GM19238 (cell line): Measurements from ENCODE around the gene TBC1D16.
"Not testable (repeated sequence)": the region's sequence is repeated elsewhere in the genome, so short reads cannot be mapped to it uniquely, and the experiment has no call there.

ENCODE experiments used
- DNase-seq: peaks from one replicate; pipeline ENCODE4 v3.0.0; 2011; ENCODE audit warnings: low spot score; ENCODE audit not compliant: insufficient read length

The TBC1D16 gene

DNA sequence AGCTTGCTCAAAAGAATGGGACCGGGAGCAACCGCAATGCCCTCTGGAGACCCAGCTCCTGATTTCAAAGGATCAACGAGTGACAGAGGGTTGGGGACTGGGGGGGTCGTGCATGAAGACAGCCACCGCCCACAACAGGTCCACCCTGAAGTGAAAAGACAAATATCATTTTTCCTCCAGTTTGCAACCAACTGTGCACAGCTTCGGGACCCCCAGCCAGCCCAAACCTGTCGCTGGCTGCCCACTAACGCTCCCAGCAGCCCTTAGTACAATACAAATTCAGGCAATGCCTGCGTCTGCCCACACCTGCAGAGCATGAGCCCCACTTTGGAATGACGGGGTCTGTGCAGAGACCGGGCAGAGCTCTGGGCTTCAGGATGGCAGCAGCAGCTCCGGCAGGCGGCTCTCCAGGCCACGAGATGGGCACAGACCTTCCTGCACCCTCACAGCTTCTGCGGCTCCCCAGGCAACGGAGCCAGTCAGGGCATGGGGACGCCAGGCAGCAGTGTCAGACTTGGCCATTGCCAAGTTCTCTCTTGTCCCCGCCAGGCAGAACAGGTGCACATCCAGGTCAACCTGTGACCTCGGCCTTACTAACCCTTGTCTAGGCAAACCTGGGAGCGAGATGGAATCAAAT, 60.1 kb downstream of the TBC1D16 start:
- DNase-seq = no peak

DNA sequence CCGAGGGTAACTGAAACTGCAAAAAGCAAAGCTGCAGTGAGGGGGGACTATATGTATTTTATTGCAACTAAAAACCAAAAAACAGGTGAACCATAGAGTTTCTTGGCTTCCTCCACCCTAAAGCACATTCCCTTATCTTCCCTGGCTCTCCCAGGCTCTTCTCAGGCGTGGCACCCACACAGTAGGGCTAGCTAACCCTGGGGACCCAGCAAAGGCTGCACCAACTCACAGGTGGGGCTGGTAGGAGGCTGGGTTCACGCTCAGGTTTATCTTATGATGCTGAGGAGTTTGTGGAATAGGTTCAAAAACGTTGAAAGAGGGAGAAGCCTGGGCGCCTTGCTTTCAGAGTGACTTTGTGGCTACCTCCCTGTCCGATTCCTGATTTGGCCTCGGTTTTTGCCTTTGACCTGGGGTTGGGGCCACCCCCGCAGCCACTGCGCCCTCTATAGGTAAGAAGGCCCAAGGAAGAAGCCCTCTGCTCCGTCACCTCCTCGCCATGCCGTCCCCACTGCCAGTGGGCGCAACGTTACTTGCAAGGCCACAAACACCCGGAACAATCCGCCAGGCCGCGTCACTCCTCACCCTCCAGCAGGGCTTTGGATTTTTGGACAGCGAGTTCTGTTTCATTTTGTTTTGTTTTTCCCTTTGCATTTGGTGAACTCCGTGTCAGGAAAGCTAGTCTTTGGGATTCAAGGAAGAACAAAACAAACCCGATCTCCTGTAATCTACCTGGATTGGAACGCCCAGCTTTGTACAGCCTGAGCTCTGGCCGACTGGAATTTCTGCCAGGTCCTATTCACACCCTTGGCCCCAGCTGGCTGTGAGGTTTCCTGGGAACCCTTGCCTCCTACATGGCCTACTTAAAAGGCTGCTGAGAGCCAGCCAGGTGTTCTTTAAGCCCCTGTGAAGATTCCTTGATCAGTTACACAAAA, 60.8 kb downstream of the TBC1D16 start:
- no peak for DNase-seq

DNA sequence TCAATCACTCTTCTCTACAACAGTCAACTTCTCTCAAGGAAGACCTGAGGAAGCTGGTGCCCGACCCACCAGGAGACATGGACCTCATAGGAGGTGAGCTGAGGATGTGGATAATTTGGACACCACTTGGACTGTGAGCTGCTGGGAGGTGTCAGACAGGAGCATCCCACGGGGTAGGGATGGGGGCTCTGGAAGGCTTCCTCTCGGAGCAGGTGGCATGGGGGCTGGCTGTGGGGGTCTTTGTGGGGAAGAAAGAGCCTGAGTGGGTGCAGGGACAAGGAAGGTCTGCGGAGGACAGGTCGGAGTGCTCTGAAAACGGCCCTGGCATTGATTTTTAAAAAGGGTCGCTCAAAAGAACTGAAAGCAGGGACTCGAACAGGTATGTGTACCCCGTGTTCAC, 64.0 kb downstream of the TBC1D16 start:
- no peak for DNase-seq

DNA sequence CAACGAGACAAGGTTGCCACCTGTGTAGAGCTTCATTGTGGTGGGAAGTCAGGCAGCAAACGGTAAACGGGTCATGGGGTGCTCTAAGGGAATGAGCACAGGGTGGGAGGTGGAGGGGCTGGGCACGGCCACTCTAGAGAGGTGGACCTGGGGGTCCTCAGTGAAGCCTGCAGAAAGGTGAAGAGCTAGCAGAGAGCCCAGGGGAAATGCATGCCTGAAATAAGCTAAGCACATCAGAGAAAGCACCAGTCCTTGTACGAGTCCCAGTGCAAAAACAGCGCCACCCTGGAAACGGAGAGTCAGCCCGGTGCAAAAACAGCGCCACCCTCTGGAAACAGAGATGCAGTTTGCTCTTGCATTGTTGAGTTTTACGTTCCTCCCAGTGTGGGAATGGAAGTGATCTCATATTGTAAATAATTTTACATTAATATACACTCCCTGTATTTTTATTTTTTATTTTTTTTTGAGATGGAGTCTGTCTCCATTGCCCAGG, 65.0 kb downstream of the TBC1D16 start:
- no peak for DNase-seq

DNA sequence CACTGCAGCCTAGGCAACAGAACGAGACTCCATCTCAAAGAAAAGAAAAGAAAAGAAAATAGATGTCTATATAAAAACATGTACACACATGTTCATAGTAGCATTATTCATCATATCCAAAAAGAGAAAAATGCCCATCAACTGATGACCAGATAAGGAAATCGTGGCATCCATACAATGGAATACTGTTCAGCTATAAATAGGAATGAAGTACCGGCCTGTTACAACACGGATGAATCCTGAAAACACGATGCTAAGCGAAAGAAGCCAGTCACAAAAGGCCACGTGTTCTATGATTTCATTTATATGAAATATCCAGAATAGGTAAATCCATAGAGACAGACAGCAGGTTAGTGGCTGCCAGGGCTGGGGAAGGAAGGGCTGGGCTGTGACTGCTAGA, 65.8 kb downstream of the TBC1D16 start:
- no peak for DNase-seq

DNA sequence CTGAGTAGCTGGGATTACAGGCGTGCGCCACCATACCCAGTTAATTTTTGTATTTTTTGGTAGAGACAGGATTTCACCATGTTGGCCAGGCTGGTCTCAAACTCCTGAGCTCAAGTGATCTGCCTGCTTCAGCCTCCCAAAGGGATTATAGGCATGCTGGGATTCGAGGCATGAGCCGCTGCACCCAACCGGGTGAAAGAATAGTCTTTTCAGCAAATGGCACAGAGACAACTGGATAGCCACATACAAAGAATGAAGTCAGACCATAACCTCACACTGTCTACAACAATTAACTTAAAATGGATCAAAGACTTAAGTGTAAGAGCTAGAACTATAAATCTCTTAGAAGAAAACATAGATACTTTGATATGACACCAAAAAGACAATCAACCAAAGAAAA, 67.6 kb downstream of the TBC1D16 start:
- DNase-seq = no peak

DNA sequence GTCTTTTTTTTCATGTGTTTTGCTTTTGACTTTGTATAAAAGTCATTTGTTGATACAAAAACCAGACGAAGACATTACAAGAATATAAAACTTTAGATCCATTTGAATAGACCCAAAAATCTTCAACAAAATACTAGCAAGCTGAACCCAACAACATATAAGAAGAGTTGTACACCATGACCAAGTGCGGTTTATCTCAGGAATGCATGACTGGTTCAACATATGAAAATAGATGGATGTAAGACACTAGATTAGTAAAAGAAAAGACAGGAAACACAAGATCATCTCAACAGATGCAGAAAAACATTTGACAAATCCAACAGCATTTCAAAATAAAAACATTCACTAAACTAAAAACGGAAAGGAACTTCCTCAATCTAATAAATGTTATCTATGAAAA, 69.0 kb downstream of the TBC1D16 start:
- no peak for DNase-seq

DNA sequence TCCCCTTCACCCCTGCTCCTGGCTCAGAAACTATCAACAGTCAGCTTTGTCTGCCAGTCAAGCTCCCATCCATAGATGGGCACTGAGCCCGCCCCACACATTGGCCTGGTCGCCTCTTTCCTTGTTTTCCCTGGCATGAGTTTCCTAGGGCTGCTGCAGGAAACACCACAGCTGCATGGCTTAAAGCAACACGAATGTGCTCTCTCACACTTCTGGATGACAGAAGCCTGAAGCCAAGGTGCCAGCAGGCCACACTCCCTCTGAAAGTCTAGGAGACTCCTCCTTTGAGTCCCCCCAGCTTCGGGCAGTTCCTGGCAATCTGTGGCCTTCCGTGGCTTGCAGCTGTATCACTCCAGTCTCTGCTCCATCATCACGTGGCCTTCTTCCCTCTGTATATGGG, 69.9 kb downstream of the TBC1D16 start:
- no peak for DNase-seq

DNA sequence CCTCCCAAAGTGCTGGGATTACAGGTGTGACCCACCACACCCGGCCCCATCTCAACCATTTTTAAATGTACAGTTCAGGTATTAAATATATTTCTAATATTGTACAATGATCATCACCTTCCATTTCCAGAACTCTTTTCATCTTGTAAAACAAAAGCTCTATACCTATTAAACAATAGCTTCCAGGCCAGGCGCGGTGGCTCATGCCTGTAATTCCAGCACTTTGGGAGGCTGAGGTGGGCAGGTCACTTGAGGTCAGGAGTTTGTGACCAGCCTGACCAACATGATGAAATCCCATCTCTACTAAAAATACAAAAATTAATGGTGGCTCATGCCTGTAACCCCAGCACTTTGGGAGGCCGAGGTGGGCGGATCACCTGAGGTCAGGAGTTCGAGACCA, 73.2 kb downstream of the TBC1D16 start:
- not testable (repeated sequence) for DNase-seq

DNA sequence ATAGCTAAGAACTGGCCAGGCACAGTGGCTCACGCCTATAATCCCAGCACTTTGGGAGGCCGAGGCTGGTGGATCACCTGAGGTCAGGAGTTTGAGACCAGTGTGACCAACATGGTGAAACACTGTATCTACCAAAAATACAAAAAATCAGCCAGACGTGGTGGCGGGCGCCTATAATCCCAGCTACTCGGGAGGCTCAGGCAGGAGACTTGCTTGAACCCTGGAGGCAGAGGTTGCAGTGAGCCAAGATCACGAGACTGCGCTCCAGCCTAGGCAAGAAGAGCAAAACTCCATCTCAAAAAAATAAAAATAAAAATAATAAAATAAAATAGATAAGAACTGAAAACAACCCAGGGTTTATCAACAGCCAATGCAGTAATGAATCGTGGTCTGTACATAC, 74.1 kb downstream of the TBC1D16 start:
- not testable (repeated sequence) for DNase-seq

DNA sequence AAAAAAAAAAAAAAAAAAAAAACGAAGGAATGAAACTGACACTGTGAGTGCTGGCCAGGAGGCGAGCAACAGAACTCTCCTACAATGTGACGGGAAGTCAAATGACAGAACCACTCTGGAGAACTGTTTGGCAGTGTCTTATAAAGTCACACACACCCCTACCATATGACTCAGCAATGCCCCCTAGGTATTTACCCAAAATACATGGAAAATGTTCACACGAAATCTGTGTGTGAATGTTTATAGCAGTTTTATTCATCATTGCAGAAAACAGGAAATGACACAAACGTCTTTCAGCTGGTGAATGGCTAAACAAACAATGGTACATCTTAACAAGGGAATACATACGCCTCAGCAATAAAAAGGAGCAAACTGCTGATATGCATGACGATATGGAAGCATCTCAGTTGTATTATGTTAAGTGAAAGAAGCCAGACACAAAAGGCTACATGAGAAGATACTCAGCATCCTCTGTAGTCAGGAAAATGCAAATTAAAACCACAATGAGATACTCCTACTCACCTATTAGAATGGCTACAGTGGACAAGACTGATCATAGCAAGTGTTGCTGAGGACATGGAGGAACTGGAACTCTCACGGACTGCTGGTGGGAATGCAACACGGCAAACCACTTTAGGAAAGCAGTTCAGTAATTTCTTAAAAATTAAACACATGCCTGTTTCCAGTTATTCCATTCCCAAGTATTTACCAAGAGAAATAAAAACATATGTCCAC, 74.7 kb downstream of the TBC1D16 start:
- no peak for DNase-seq

DNA sequence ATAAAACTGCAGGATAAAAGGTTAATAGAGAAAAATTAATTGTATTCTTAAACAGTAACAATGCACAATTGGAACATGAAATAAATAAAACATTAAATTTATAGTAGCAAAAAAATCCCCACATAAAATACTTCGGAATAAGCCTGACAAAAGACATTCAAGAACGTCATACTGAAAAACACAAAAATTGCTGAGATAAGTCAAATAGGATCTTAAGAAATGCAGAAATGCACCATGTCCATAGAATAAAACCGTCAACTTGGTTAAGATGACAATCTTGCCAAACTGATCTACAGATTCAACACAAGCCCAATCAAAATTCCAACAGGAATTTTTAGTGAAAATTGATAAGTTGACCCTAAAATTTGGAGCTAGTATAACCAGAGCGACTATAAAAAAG, 76.6 kb downstream of the TBC1D16 start:
- no peak for DNase-seq

DNA sequence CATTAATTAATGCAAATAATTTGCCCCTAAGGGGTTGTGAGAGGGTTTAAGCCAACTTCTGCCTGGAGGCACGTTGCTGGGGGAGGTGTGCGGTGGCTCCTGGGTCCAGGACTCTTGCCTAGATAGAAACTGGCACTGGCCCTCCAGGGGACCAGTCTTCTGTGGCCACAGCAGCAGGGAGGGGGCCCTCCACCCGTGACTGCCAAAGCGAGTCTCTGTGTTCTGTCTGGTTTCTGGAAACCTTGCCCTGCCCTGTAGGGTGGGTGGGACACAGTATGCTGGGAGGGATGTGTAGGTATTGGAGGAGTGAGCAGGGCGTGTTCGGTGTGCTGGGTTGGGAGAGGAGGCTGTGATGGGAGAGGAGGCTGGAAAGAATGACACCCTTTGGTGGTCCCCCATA, 78.8 kb downstream of the TBC1D16 start:
- DNase-seq = no peak

DNA sequence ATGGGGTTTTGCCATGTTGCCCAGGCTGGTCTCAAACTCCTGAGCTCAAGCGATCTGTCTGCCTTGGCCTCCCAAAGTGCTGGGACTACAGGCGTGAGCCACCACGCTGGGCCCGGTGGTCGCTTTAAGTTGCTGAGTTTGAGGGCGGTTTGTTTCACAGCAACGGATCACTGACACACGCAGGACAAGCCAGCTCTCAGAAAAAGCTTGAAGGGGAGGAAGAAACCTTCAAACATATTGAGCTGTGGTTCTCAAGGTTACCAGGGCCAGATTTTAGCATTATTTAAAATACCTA, 79.3 kb downstream of the TBC1D16 start:
- not testable (repeated sequence) for DNase-seq

DNA sequence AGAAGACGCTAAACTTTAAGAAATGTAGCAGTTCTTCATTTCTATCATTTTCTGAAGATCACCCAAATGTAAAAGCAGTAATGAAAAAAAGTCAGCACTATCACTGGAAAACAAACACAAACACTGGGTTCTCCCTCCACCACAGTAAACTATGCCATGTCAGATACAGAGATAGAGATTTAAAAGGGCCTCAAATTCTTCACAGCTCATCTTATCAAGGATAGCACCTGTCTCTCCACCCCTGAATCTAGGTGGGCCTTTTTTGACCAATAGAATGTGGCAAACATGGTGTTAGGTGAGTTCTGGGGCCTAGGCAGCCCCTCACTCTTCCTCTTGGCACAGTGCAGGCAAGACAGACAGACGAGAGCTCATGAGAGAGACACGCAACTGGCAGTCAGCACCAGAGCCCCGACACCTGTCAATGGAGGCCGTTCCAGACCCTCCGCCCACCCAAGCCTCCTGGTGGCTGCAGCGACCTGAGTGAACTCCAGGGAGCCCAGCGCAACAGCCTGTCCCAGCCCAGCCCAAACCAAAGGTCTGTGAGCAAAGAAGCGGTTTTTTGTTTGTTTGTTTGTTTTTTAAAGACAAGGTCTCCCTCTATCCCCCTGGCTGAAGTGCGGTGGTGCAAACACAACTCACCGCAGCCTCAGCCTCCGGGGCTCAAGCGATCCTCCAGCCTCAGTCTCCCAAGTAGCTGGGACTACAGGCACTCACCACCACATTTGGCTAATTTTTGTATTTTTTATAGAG, 79.8 kb downstream of the TBC1D16 start:
- no peak for DNase-seq

DNA sequence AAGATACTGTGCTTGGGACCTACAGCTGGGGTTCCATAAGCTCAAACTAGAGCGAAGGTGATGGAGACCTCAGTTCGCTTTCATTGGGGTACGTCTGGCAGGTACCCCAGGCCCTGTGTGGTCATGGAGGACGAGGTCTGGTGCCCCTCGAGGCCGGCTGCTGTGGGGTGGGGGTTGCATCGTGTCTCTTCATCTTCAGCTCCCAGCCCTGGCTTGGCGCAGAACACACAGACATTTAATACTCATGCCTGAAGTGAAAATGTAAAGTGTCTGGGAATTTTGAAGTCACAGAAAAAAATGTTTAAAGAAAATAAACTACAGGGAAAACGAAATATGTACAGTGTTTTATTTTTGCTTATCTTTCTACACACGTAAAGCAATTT, 80.5 kb downstream of the TBC1D16 start:
- no peak for DNase-seq

DNA sequence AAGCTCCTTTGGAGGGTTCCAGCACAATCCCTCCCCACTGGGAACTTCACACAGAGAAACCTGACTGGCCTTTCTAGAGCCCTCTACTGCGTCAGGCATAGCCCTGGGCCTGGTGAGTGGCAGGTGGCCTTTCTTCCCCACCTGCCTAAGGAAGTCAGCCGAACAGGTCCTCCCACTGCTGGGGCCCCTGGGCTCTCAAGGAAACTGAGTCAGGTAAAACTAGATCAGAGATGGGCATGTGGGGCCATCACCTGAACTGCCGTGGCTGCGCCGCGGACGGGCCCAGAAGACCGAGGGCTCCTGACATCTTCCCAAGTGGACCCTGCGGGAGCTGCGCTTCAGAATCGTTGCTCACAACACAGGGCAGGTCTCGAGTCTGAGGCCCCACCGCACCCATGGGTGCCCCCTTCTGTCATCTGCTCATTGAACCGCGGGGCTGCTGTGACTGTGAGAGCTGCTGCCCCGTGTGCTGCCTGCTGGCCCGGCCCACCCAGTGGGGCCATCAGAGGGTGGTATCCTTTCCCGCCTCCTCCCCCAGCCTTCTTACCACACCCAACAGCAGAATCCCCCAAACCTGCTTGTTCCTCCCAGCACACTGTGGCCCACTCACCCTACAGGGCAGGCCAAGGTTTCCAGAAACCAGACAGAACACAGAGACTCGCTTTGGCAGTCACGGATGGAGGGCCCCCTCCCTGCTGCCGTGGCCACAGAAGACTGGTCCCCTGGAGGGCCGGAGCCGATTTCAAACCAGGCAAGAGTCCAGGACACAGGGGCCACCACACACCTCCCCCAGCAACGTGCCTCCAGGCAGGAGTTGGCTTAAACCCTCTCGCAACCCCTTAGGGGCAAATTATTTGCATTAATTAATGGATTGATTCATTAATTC, 81.1 kb downstream of the TBC1D16 start:
- DNase-seq = no peak

DNA sequence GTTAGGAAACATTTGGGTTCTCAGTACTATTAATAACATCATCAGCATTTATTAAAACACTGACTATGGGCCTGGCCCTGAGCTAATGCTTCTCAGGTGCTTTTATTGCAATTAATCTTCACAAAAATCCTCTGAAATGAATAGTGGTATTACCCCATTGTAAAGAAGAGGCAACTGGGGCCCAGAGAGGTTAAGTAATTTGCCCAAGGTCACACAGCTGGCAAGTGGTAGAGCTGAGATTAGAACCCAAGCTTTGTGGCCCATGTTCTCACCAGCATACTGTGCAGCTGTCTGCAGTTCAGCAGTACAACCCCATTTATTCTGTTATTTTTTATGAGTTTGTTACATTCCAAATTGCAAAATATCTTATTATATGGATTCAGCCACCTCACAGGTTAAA, 82.3 kb downstream of the TBC1D16 start:
- no peak for DNase-seq

DNA sequence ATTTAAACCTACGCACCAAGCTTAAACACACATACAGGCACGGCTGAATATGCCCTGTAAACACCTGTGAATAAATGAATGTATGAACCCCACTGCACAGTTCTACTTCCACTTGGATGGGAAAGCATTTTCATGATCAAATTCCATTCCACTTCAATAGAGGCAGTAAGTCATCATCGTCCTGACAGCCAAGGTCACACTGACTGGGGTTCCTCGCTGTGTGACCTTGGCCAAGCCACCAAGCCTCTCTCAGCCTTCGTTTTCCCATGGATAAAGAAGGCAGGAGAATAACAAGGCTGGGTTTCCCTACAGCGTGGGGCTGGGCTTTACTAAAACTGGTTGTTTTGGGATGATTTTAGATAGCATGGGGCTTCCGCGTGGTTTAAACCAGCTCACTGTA, 82.8 kb downstream of the TBC1D16 start:
- DNase-seq = no peak

DNA sequence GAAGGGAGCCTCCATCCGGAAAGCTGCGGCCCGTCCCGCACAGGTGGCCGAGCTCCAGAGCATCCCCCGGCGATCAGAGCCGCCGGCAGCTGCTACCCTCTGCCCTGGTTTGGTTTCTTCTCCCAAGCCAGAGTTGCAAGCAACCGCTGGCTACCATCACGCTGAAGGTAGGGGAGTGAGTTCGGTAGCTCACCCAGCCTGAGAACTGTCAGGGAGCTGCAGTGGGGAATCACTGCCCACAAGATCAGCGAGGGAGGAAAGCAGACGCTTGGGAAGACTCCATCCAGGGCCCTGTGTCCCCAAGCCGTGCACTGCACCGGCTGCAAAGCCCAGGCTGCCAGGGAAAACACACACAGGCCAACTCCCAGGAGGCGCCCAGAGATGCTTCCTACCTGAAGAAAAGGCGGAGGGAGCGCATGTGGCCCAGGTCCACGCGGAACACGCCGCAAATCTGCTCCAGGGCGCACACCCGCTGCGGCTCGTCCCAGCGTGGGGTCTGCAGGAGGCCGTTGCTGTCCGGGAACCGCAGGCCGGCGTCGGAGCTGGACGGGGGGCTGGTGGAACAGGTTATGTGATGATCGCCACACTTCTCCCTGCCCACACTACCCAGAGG, 83.3 kb downstream of the TBC1D16 start:
- DNase-seq = no peak
